CD1c-positive myeloid dendritic cell (primary cell): ENCODE results near the gene CRISPLD2.
"Not testable (repeated sequence)": the region's sequence is repeated elsewhere in the genome, so short reads cannot be mapped to it uniquely, and the experiment has no call there.

Experiments
- DNase-seq: peaks from one replicate; pipeline ENCODE4 v3.0.0-alpha.2; 2016; ENCODE audit errors: extremely low spot score

CRISPLD2 gene

DNA sequence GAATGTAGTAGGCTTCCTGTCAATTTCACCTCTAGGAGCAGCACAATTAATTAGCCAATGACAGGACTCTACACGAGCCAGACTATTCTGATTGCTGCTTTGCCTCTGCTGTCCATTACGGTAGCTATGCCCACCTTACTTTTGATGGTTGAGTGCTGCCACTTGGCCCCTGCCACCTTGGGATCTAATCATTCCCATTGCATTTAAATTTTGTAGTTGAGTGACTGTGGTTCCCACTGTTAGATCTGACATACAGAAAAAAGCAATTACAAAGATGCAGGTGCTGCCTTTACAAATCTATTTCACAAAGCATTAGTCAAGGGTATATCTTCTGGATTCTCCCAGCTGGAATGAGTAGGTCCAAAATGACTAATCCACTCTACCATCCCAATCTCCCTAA lies 39.9 kb downstream of the CRISPLD2 start:
- no peak for DNase-seq

DNA sequence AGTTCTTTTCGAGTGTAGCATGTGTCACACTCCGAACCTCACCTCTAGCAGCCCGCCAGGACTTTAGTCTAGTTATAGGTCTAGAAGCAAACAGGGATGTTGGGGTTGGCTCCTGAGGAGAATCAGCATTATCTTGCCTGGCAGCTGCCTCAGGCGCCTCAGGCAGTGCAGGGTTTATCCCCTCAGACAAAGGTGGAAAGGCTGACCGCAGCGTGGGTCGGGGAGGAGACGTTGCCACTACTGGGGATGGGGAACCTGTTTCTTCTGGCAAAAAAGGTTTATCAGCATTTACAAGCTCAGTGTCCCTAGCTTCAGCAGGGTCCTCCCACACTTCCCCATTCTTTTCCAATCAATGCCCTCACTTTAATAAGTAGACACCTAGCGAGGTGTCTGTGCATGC lies 40.6 kb downstream of the CRISPLD2 start:
- DNase-seq, result no peak

DNA sequence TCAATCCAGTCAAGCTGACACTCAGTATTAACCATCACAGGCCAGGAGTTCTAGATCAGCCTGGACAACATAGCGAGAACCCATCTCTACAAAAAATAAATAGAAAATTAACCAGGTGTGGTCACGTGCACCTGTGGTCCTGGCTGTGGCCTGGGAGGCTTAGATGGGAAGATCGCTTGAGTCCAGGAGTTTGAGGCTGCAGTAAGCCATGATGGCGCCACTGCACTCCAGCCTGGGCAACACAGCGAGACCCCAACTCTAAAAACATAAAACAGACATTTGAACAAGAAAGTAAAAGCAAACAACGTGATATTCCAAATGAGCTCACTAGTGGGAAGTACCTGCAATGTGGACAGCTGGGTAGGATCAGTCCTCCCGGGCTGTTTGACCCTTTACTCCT lies 41.9 kb downstream of the CRISPLD2 start:
- no peak for DNase-seq

DNA sequence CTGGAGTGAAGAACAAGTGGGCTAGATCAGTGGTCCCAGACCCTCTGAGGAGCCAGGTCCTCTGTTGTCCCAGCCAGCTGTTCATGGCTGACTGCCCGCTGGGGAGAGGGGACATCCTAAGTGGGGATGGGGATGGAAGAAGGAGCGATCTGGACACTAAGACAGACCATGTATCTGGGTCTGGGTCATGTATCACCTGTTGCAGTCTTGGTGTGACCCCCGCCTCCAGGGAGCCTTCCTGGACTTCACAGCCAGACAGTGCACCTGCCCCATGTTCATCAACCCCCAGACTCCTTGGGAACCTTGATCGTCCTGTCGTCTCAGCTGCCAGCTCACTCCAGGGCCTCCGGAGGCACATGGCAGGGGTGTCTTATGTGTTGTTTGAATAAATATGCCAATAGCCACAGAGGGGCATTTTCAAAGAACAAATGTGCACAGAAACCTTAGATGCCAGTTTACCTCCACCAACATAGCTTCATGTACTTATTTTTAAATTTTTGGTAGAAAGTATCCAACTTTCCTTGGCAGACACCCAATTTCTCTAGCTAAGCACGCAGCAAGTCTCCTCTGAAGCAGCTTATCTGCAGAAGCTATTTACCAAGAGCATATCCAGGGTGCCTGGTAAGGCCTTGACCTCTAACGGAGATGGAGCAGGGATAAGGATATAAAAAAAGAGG lies 43.2 kb downstream of the CRISPLD2 start:
- no peak for DNase-seq

DNA sequence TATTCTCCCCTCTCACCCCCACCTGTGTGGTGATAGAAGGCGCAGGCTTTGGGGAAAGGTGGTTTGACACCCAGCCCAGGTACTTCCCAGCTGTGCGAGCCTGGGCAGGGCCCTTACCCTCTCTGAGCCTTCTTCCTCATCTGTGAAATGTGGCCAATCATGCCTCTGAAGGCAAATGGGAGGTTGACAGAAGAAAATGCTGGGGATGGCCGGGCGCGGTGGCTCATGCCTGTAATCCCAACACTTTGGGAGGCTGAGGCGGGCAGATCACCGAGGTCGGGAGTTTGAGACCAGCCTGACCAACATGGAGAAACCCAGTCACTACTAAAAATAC lies 43.7 kb downstream of the CRISPLD2 start:
- no peak for DNase-seq

DNA sequence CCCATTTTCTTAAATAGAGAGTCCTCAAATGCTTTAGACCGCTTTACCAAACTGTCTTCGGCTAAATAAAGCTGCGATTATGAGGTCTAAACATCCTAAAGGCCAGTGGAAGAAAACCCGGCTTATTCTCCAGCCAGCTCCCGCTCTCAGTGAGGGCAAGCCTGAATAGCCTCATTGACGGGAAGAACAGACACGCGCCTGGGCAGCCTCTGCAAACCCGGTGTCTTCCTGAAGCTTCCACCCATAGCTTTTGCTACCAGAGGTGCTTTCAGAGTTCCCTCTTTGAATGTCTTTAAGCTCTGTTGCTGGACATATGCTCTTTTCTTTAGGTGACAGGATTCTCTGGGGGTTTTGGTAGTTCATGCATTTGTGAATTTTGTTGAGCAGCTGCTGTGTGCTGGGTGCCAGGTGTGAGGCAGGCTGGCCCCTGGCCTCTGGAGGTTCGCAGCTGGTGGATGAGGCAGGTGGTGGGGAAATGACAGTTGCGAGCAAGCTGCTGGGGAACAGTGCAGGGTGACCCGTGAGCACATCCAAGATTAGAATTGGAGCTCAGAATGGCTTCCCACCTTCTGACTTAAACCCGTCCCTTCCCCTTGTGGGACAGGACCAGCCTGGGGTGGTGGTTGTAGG lies 44.7 kb downstream of the CRISPLD2 start:
- no peak for DNase-seq

DNA sequence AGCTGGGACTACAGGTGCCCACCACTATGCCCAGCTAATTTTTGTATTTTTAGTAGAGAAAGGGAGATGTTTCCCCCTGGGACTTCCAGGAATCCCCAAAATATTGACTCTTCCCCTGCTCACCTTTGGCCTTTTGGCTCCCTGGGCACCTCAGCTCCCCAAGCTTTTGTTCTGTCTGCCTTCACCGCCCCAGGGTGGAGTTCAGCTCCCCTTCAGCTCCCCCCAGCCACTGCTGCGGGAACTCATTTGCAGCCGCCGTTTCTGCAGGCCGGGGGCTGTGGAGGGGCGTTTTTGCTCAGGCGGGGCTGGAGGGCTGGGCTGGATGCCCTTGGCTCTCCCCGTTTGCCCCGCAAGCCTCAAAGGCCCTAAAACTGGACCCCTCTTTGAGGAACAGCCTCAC lies 47.9 kb downstream of the CRISPLD2 start:
- DNase-seq, result no peak

DNA sequence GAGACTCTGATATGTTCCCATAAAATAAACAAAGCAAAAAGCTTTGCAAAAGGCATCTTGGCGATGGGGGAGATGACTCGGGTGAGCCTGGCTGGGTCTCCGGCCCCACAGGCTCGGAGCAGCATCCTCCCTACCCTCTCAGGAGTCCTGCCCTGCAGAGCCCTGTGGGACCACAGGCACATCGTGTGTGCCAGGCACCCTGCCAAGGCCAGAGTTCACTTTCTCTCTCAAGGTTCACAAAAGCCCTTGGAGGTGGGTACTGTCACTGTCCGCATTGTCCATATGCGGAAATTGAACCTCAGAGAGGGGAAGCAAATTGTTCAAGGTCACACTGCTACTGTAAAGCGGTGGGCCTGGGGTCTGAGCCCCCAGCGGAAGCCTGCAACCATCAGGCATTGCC lies 48.5 kb downstream of the CRISPLD2 start:
- no peak for DNase-seq

DNA sequence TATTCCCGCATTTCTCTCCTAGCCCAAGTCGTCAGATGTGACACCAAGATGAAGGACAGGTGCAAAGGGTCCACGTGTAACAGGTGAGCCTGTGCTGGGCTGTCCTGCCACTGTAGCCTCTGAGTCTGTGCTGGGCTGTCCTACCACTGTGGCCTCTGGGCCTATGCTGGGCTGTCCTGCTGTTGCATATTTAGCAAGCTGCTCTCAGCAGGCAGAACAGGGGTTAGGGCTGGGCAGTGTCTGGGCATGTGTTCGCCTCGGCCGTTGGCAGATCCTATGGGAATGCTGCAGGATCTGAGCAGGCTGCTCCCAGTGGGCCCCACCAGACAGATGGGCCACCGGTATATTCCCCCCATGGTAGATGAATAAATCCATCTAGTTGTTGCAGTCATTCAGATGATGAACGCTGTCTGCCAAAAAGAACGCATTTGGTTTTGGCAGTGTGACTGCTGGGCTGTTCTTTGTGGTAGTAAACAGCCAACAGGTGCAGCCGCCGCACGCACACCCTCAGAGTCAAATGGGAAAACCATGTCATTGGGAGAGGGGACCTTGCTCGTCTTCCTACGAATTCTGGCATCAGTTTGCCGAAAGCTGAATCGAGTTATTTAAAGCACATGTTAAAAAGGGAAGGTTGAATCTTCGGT lies 49.2 kb downstream of the CRISPLD2 start:
- DNase-seq, result no peak

DNA sequence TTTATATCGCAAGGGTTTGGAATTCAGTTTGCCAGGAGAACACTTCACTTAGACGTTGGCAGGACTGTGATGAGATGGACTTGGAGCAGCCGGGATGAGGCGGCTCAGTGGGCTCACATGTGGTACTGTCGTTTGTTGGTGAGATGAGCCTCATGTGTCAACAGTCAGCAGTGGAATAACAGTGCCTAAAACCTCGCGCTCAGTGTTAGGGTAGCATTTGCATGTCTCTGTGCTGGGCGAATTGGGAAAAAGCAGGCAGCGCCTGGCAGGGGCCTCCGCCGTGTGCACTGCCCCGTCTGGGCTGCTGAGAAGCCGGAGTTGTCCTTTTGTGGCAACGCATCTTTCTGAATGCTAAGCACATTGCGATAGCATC lies 49.7 kb downstream of the CRISPLD2 start:
- DNase-seq, result no peak

DNA sequence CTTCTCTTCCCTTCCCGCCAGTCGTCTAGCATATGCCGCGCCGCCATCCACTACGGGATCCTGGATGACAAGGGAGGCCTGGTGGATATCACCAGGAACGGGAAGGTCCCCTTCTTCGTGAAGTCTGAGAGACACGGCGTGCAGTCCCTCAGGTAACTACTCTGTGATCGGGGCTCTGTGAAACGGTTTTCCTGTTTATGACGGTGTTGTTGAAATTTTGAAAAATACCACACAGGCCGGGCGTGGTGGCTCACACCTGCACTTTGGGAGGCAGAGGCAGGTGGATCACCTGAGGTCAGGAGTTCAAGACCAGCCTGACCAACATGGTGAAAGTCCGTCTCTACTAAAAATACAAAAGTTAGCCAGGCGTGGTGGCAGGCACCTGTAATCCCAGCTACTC lies 53.2 kb downstream of the CRISPLD2 start:
- DNase-seq, result not testable (repeated sequence)

DNA sequence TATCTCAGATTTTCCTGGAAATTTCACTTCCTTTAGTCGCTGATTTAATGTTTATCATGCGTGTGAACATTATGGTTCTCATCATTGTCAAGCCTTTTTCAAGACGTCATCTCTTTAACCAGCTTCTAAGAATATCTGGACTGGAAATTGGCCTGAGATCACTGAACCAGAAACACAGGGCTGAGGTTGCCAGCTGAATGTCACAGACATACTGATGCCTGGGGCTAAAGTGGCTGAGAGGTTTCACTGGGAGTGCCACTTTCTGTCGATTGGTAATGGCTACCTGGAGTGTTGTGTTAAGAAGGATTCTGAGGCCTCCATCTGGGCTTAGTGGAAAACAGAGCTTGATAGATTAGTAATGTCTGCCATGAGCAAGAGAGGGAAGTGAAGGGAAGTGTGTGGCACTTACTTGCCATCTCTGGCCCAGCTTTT lies 54.2 kb downstream of the CRISPLD2 start:
- no peak for DNase-seq

DNA sequence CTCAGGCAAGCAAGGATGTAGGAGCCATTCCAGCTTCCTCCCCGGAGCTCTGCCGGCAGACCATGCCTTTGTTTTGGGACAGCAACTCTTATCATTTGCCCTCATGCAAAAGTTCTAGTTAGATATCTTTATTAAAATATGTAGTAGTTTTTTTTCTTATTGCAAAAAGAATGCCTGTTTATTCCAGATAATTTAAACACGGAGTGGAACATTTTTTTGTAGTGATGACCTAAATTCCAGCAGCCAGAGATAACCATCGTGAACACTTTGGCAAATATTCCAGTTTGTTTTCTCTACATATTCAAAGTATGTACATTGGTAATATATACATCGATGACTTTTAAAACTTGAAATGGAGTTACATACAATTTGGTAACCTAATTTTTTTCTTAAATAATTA lies 54.8 kb downstream of the CRISPLD2 start:
- no peak for DNase-seq

DNA sequence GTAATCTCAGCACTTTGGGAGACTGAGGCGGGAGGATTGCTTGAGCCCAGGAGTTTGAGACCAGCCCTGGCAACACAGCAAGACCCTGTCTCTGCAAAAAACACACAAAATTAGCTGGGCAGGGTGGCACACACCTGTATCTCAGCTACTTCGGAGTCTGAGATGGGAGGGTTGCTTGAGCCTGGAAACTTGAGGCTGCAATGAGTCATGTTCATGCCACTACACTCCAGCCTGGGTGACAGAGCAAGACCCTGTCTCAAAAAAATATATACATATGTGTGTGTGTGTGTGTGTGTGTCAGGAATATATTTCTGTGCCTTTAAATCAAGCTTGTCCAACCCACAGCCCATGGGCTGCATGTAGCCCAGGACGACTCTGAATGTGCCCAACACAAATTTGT lies 55.2 kb downstream of the CRISPLD2 start:
- no peak for DNase-seq

DNA sequence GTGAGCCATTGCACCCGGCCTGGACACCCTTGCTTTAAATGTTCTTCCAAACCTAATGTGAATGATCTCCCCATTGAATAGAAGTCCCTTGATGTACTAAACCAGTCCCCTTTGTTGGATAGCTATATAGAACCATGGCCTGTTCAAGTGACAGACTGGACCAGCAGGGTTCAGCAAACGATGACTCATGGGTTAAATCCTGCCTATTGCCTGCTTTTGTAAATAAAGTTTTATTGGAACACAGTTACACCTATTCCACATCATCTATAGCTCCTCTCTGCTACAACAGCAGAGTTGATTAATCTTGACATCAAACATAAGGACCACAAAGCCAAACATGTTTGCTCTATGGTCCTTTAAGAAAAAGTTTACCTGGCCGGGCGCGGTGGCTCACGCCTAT lies 56.1 kb downstream of the CRISPLD2 start:
- DNase-seq, result no peak

DNA sequence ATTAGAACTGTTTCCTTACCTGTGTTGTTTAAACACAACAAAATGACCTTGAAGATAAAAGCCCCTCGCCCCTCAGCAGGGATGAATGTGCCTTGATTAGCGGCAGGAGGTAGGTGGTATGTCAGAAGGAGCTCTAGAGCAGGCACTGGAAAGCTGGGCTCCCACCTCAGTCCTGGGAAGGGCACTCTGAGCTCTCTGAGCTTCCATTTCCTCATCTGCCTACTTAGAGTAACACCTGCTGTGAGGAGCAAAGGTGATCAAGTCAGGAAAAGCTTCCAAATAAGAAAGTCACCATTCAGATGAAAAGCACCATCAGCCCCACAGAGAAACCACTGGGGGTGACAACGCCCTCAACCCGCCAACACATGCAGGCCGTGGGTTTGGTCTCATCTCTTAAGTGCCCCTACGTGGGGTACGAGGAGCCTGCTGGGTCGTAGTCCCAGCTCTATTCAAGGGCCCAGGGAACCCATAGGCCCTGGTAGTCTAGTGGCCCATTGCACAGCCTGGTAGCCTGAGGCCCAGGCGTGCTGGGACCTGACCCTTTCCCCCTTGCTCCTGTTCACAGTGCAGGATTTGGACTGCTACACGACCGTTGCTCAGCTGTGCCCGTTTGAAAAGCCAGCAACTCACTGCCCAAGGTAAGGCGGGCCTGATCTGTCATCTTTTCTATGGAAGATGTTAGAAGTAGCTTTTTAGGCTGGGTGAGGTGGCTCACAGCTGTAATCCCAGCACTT lies 57.3 kb downstream of the CRISPLD2 start:
- no peak for DNase-seq

DNA sequence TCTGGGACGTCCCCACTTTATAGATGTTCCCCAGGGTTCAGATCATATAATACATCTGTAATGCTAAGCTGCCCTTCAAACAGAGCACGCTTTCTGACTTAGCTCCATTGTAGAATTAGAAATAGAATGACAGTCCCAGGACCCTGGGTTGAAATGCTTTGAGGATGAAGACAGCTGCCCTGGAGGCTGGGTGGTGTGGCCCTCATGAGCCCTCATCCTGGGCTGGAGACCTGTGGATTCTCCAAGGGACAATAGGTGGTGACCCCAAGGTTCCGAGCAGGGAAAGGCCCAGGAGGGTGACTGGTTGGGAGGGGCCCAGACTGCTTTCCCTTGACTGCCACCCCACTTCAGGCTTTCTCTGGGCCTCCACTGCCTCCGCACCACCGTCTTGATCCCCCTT lies 59.0 kb downstream of the CRISPLD2 start:
- no peak for DNase-seq

DNA sequence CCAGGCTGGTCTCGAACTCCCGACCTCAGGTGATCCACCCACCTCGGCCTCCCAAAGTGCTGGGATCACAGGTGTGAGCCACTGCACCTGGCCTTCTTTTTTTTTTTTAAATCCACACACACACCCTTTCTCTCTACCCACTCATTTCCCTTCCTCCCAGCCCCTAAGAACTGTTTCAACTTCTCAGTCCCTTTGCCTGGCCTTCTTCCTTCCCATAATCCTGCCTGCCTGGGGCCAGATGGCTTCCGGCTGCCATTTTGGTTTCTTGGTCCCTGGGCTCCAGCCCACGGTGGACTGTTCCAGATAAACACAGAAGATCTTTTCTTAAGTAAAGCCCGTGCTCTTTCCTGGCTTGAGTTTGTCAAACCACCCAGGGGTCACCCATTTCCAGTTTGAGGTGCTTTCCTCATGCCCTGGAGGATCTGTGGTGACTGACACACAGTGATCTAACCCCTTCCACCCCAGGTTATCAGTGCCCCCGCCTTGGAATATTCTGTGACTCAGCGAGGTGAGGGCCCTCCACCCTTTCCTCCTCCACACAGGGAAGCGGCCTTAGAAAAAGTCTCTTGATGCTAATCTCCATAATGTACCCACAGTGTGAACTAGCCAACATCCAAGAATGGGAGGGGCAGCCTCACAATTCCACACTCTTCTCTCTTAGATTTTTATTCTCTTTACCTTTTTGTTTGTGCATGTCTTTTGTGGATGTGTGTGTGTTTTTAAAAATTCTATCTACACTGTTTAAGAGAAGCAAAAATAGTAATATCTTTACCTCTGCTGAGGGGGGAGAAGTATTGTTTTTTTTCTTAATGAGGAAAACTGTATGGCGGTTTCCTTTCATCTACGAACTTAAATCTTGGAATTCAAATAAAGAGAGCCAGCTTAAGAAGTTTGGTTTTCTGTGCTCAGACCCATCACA lies 60.0 kb downstream of the CRISPLD2 start:
- no peak for DNase-seq

DNA sequence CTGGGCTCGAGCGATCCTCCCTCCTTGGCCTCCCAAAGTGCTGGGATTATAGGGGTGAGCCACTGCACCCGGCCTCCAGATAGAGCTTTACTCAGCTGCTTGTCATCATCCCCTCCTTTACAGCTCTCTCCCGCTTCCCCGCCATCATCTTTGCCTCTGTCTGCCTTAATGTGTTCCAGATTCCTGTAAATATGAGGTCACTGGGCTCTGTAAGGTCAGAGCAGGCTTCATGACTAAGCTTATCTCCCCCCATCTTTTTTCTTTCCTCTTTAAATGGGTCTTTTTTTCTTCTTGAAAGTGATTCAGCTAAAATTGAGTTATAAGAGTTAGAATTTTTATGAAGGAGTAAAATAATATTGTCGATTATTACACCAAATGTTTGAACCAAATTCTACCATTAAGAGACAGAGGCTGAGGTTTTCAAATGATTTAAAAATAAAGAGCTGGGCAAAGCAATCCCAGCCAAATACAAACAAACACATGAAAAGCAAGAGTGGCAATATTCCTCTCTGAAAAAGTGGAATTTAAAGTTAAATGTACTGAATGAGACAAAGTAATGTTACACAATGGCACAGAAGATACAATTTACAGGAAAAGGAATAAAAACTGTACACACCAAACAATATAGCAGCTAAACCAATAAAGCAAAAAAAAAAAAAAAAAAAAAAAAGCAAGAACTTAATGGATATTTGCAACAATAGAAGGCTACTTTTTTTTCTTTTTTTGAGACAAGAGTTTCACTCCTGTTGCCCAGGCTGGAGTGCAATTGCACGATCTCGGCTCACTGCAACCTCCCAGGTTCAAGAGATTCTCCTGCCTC lies 62.1 kb downstream of the CRISPLD2 start:
- no peak for DNase-seq

DNA sequence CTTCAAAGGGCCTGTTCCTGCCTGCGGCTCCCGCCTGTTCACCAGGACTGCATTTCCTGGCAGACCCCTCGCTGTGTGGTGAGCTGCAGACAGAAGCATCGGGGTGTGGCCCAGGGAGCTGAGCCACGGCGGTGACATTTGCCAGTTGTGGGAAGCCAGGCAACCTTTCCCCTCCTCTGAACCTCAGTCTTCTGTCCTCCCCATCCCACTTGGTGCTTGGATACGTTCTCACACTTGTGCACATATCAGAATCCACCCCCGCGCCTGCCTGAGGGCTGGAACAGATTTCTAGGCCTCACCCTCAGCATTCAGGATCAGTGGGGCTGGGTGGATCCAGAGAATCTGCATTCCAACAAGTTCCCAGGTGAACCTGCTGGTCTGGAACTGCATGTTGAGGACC lies 63.5 kb downstream of the CRISPLD2 start:
- no peak for DNase-seq

DNA sequence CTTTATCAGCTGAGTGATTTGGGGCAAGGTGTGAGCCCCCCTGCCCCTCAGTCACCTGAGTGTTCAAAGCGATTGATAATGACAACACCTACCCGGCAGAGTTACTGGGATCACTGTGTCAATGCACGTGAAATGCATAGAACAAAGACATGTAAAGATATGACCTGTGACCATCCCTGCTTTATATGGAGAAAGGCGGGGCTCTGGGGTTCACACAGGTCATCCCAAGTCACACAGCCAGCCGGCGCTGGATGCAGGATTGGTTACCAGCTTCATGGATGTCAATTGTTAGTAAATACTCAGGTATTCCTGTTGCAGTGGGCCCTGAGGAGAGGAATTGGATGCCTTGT lies 64.4 kb downstream of the CRISPLD2 start:
- no peak for DNase-seq
